HG03432 (cell line): ENCODE data around the gene GMPR2.
A peak's percentile ranks its signal among the peaks of the same experiment; 100 is the strongest.

Experiments used
- ATAC-seq: cut with Tn5 transposase; IDR thresholded peaks from one replicate; pipeline ENCODE4 v1.9.1; 2021; ENCODE audit warnings: mild to moderate bottlenecking, moderate library complexity; ENCODE audit not compliant: unreplicated experiment

The GMPR2 gene

DNA sequence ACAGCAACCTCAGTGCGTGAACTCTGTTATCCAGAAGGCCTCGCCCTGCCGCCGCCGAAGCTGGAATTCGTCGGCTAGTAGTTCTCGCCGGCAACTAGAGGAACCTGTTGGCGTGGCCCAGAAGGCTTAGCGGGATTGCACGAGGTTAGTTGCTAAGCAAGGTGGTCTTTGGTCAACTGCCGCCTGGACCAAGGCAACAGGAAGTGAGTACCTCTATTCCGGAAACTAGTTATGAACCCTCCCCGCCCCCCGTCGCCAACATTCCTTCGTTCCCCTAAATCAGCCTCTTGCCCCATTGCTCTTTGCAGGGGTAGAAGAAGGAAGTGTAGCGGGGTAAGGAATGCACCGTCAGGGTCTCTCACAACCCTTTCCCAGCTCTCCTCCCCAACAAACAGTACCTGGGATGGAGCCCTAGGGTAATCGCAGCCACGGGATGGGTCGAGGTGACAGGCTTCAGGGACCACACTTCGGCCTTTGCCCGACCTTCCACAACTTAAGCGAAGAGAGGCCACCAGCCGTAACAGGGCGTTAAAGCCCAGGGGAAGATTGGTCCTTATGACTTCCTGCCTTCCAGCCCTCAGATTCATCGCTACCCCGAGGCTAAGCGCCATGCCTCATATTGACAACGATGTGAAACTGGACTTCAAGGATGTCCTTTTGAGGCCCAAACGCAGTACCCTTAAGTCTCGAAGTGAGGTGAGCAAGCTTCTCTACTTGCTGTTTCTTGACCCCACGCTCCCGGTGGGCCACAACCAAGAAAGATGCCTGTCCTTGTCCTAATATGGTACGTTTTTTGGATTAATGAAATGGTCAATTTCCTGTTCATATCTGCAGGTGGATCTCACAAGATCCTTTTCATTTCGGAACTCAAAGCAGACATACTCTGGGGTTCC, at the start of gene GMPR2:
TSS of gene GMPR2 (plus strand) at position 285 of the 893 bp plus-strand sequence. CDS start at position 610, 325 bp downstream.
- ATAC-seq: peak; percentile 71

DNA sequence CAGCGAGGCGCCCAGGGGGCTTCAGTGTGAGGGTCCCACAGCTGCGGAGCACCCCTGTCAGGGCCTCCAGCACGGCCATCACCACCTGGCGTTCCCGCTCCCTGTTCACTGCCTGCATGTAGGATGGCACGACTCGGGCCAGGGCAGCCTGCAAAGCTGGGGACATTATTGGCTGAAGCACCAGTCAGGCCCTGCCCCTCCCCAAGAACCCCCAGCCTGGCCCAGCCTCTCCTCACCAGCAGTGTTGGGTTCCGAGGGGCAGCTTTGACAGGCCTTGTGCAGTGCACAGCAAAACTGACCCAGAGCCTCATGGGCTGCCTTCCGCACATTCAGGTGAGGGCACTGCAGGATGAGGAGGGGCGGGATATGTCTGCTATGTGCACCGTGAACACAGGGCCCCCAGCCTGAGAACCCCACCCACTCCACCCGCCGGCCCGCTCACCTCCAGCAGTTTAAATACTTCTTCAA, 49.7 kb upstream of the GMPR2 start:
- no peak for ATAC-seq

DNA sequence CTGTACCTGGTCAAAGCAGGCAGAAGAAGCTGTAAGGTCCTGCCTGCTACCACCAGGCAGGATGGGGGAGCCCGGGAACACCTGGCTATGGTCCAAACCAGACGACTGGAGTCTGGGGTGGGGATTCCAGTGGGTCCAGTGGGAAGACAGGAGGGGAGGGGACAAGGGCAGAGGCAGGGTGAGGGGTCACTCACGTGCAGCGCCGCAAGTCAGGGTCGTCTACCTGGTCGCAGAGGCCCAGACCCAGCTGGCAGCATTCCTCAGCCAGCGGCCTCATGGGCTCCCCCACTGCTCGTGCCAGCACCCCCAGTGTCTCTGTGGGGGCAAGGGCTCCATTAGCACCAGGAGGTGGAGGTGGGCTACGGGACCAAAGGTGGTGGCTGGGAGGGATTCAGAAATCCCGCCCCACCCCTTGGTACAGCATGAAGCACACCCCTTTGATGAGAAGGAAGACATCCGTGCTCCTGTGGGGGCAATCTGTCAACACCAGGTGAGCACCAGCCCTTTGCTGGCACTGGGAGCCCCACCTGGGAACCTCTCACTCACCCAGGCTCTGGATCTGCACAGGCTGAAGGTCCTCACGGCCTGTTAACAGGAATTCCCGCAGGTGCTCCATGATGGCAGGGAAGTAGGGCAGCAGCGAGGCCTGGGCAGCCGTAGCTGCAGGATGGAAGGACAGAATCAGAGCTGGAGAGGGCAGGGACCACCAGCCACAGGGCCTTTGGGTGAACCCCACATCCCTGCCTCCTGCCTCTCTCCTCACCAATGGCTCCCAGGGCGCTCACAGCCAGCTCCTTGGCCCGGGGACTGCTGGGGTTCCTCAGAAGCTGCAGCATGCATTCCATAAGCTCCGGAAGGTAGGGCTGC, 48.4 kb upstream of the GMPR2 start:
- ATAC-seq: no peak

DNA sequence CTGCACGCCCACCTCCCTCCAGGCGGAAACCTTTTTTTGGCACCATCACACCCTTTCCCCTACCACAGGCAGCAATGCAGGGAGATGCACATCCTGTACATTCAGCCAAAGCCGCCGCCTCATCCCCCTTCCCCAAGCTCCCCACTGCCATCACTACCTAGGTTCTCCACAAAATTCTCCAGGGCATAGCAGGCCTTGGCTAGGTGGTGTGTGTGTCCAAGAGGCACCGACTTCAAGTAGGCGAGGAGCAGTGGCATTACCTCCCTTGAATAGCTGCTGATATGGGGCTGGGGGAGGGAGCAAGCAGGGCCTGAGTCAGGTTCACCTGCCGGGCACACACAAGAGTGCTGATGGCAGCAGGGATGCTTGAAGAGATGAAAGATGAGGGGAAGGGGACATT, 47.7 kb upstream of the GMPR2 start:
- no peak for ATAC-seq

DNA sequence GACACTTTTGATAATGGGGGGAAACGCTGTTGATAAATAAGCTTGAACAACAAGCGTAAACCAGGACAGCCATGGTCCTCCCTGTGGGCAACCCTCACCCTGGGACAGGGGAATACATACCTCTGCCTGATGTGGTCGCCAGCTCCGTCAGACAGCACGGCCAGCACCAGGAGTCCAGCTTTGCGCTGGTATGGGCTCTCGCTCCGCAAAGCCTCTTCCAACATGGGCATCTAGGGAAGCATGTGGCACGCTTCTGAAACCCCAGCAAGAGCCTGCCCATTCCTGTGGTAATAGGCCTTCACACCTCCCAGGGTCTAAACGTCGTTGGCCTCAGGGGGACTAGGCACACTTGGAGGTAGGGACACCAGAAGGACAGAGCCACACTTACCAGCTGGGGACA, 47.0 kb upstream of the GMPR2 start:
- no peak for ATAC-seq

DNA sequence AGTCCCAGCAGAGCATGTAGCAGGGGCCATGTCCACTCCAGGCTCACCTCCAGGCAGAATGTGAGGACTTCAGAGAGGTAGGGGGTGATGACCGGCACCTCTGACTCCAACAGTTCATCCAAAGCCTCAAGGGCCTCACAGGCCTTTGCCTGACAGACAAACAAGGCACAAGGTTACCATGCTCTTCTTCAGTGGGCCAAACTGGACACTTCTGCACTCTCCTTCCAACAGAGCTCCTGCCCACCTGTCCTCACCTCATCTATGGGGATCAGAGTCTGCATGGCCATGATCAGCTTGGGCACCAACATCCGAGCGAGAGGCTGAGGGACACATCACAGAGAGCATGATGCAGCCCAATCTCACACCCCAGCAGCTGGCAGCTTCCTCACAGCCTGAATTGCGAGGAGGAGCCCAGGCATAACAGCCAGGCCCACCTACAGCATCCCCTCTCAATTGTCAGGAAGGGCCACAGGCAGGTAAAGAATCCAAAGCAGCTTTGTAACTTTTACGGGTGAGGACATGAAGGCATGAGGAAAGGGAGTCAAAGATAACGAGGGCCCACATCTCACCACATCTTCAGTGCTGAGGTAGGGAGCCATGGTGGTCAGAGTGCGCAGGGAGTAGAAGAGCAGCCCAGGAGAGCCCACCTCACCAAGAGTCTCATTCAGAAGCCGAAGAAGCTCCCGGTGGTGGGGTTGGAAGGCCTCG, 45.7 kb upstream of the GMPR2 start:
- ATAC-seq: no peak

DNA sequence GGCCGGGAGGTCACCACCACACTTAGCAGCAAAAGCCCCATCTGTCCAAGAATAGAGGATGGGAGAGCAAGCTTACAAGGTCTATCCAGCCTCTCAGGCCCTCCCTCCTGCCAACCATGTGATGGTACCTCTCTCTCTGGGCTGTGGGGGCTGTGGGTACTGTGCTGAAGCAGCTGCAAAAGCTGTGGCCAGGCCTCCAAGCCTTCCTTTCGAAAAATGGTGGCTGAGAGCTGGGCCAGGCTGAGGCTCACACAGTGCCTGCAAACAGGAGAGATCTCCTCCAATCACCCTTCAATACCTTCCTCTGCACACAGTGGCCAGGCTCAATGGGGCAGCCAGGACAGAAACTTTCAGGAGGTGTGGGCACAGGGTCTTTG, 45.2 kb upstream of the GMPR2 start:
- ATAC-seq: no peak

DNA sequence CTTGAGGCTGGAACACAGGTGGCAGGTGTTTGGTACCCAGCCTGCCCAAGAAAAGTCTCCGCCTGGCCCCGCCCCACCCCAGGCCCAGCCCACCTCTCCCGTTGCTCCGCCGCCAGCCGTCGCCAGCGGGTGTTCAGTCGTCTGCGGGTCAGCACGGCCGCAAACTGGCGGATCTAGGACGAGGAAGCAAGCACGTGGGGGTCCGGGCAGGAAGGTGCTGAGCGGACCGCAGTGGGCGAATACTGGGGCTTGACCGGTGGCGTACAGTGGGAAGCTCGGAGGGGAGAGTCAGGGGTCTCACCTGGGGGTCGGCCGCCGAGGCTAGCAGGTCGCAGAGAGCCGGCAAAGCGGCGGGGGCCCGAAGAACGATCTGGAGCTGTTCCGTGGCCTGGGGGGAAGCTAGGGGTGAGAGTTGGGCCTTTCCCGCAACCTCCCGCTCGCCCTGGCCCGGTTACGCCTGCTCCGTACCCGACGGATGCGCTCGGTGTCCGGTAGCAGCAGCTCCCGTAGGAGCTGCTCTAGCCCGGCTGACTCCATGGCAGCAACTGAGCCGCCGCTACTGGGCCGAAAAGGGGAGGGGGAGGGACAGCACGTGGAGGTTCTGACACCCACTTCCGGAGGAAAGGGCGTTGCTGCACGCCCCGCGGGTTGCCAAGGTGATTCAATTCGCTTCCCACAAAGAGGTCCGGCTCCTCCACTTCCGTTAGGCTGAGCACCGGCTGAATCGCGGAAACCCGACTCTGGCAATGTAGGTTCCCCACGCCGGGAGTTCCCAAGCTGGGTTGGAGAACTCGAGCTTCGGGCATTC, 44.3 kb upstream of the GMPR2 start, which contains the start of gene IPO4:
TSS of gene IPO4 (minus strand) at position 566 of the 808 bp plus-strand sequence. CDS start at position 537, 29 bp downstream.
- ATAC-seq: peak; percentile 94

DNA sequence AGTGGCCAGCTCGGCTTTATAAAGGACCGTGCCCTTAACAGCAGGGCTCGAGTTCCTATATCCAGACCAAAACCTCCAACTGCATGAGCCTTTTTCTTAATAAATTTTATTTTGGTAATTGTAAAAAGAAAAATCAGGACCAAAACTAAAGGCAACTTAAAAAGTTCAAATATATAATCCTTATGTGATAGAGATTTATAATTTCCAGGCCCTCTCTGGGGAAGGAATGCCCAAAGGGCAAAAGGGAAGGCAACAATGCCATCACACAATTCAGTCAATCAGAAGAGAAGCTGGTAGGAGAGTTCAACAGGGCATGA, 43.7 kb upstream of the GMPR2 start:
- no peak for ATAC-seq

DNA sequence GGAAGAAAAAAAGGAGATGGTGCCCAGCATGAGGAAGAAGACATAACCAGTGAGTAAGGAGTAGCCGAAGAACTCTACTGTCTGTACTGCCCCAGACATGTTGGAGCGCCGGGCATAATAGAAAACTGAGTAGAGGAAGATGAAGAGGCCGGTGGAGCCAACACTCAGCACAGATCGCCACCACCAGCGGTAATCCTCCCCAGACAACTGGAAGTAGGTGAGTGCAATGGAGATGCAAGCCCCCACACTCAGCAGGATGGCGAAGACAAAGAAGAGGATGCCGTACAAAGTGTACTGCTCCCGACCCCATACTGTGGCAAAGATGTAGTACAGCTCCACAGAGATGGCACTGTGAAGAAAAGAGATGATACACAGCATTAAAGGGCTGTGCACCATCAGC, 43.3 kb upstream of the GMPR2 start:
- ATAC-seq: no peak

DNA sequence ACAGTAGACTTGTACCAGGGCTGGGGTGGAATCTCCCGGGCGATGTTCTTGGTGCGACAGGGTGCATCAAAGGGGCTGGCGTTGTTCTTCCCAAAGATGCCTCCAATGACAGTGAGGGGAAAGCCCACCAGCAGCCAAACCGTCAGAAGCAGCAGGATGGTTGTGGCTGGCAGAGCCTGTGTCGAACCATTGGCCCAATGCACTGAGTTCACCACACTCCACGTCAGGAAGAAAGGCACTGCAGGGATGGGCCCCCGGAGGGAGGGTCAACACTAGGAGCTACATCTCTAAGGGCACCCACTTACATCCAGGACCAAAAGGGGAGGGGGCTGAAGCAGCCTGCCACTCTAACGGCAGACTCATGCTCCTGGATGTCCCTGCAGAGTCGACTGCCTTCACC, 42.3 kb upstream of the GMPR2 start:
- ATAC-seq: no peak

DNA sequence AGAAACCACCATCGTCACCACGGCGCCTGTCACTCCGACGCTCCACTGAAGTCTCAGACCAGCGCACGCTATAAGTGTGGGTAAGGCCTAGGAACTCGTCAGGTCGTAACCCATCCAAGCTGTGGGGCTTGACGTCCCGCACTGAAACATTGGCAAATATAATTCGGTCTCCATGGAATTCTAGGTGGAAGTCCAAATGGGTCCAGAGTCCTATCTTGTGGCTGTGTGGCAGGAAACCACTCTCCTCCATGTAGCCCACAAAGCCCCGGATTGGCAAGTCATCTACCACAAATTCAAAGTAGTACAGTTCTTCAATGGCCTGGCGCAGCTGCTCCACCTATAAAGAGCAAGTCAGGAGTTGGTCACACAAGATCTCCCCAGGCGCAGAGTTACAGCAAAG, 39.8 kb upstream of the GMPR2 start:
- ATAC-seq: no peak

DNA sequence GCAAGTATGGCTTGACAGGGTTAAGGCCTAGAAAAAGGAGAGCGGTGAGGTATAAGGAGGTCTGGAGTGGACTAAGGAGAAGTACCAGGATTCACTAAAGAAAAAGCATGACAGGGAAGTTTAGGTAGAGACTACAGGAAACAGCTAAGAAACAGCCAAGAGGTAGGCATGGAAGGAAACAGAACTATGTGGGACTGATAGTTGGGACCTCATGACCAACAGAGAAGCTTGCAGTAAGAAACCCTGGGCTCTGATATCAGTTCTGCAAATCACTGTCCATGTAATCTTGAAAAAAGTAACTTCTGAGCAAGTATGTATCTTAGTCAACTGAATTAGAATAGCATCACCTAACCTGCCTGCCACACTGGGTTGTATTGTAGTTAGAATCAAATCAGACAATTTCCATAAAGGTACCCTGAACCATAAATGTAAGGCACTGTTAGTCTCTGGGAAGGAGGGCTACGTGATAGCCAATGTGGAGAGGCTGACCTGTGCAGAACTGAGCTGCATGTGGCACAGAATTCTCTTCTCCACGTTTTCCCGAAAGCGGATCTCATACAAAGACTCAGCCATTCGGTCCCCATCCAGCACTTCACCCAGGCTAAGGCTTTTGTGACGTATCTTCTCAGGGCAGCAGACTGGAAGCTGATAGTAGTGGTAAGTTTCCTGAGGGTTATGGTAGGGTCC, 38.4 kb upstream of the GMPR2 start:
- ATAC-seq: no peak

DNA sequence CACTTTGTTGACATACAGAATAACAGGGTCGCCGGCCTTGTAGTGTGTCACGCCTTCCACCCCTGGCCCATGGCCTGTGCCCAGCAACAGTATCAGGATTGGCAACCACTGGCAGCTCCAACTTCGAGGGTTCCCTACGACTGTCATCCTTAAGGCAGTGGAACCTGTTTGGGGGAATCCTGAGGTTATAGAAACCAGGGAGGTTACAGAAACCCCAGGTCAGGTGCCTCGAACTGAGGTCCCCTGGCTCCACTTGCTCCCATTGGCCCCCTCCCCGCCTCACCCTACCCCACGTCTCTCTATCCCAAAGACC, 37.9 kb upstream of the GMPR2 start:
- no peak for ATAC-seq

DNA sequence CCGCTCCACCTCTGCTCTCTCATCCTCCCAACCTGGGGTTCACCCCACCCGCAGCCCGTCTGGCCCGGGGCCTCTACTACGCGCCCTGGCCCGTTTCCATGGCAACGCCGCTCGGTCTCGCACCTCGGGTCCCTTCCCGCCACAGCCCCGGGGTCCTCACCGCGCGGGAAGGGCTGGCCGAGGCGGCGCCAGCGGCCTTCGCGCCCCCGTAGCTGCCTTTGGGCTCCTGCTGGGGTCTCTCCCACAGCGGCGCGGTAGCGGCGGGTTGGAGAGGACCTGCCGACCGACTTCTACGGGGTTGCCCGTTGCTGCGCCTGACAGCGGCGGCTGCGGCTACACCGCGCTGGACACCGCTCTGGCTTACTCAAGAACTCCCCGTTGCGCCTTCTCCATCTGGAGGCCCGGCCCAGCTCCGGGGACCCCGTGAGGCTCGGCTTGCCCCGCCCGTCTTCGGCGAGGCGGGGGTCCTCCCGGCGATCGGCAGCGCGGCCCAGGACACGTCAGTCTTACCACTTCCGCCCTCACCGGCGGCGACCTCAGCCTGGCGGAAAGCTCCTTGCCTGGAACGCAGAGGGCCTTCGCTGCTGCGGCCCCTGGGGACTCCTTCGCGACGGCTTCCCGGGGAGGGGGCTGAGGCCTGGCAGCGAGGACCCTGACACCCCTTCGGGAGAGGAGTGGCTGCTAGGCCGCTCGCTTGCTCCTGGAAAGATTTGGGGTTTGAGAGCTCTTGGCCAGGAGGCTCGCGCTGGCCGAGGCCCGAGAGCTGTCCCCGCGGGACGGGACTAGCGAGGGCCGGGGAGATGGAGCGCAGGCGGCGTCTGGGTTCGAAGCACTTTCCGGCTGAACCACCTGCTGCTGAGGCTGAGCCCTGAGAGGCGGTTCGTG, 37.3 kb upstream of the GMPR2 start, which contains the start of gene TM9SF1:
TSS of gene TM9SF1 (minus strand) at position 256 of the 885 bp plus-strand sequence. CDS start 422 bp downstream, outside the sequence.
- peak; percentile 89 for ATAC-seq

DNA sequence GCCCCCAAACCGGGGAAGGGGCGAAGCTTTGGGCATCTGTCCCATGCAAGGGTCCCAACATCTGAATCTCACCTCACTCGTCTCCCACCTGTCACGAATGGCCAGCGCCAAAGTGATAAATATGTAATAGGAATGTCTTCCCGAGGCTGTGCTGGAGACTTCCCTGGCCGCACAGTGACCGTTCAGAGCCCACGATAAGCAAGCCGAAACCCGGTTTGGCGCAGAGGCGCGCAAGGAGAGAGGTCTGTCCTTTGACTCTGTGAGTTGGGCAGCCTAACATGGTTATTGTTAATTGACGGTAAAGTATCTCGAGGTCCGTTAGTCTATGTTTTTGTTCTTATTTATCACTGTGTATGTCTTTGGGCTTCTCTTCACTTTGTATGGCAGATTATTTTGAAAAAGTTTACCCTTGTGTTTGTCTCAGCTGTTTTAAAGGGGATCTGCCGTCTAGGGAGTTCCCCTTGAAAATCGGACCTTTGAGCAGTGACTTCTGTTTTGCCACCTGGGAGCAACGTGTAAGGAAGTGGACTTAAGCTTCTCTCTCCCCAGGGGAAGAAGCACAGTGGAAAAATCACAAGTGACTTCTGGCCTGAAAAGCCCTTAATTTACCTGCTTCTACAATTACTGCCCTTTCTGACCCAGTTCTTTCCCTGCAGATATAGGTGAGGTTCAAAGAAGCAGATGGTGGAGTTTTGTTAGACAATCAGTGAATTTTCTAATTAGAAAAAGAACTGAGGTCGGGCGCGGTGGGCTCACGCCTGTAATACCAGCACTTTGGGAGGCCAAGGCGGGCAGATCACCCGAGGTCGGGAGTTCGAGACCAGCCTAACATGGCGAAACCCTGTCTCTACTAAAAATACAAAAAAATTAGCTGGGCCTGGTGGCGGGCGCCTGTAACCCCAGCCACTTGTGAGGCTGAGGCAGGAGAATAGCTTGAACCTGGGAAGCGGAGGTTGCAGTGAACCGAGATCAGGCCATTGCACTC, 36.4 kb upstream of the GMPR2 start:
- peak; percentile 25 for ATAC-seq

DNA sequence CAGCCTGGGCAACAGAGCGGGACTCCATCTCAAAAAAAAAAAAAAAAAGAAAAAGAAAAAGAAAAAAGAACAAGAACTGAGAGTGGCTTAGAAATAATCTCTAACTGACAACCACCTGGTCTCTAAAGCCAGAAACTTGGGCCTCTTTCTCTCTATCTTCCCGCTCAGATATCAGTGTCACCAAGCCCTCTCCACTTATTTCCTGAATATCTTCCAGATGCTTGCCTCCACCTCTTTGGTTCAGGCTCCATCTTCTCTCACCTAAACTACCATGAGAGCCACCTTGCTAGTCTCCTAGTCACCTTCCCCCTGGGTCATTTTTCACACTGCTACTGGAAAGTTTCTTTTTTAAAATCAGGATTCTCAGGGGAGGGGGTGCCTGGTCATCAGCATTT, 35.7 kb upstream of the GMPR2 start:
- ATAC-seq: no peak
